AG09319 (cell line): ENCODE data around the gene MDFI.

Experiments
- DNase-seq: peaks from one replicate; pipeline ENCODE4 v3.0.0-alpha.2; 2010; ENCODE audit warnings: low read depth; ENCODE audit errors: extremely low read depth
- TF ChIP-seq, protein P1 (sequence below): IDR thresholded peaks from 2 replicates; pipeline ENCODE4 v1.5.1; 2011; ENCODE audit warnings: low read depth, mild to moderate bottlenecking, inconsistent platforms, low read length, moderate library complexity

Gene MDFI

DNA sequence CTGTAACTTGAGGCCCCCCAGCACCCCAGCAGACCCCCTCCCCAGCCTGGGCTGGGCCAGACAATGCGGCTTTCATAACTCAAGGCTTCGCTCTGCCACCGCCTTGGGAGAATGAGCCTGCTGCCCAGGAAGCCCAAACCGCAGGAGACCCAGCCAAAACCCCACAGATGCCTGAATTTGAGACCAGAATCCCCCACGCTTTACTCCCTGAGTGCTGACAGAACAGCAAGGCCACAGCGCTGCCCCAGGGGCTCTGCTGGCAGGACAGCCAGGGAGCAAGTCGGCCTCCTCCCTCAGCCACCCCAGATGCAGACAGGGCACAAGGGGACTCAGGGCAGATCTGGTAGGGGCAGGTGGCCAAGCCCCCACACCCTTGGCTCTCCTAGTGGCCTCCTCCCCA is 2.2 kb downstream of the MDFI start:
- TF ChIP-seq, protein P1, sequence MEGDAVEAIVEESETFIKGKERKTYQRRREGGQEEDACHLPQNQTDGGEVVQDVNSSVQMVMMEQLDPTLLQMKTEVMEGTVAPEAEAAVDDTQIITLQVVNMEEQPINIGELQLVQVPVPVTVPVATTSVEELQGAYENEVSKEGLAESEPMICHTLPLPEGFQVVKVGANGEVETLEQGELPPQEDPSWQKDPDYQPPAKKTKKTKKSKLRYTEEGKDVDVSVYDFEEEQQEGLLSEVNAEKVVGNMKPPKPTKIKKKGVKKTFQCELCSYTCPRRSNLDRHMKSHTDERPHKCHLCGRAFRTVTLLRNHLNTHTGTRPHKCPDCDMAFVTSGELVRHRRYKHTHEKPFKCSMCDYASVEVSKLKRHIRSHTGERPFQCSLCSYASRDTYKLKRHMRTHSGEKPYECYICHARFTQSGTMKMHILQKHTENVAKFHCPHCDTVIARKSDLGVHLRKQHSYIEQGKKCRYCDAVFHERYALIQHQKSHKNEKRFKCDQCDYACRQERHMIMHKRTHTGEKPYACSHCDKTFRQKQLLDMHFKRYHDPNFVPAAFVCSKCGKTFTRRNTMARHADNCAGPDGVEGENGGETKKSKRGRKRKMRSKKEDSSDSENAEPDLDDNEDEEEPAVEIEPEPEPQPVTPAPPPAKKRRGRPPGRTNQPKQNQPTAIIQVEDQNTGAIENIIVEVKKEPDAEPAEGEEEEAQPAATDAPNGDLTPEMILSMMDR = no peak
- DNase-seq = no peak

DNA sequence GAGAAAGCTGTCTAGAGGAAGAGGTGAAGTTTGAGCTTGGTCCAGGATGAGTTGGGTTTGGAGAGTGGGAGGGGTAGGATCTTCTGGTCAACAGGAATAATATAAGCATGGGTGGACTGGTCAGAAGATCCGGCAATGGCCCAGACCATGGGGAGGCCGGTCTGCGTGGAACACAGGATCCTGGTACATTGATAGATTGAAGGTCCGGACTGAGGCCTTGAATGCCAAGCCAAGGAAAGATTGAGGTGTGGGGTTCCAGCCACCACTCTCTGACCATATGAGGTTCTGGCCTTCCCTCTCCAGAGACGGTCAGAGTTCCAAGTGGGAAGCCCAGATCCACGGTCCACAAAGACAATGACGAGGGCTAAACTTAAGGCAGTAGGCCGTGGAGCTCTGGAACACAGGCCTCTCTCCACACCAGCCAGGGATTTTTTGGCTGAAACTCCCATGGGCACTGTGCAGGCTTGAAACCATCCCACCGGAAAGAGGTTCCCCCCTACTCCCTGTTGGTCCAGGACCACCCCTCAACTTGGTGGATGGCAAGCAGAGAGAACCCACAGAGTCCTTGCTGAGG is 3.2 kb downstream of the MDFI start:
- TF ChIP-seq, protein P1 = no peak
- DNase-seq = no peak

DNA sequence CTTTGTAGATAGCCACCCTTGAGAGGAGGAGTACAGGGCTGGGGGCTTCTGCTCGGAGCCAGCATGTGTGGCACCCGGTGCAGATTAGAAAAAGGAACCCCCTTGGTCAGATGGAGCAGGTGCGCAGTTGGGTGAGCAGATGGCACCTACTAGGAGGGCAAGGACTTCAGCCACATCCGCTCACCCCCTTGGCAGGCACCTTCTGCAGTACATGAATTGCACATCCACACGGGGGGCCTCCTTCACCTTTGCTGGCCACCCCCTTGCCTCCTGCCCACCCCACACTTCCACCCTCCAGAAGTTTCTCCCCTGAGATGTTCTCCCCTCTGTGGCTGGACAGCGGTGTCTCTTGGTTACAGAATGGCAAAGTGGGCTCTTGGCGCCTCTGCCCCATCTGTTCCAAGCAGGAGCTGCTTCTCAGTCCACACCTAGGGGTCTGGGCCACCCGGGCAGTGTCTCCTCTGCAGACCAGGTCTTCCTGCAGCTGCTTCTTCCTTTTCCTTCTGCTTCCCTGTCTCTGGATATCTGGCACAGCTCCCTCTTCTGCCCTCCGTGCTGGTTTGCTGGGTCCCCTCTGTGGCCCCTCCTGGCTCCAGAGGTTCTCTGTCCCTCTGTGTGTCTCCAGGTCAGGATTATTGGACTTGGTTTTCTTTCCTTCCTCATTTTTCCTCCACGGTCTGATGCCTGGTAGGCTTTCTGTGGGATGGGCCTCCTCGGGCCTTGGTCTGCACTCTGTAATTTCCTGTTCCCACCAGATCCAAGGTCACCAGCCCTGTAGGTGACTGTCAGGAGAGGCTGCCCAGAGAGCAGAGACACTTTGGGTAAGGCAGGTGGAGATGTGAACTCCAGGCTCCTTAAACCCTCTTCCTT is 4.1 kb downstream of the MDFI start:
- TF ChIP-seq, protein P1 = no peak
- DNase-seq = no peak

DNA sequence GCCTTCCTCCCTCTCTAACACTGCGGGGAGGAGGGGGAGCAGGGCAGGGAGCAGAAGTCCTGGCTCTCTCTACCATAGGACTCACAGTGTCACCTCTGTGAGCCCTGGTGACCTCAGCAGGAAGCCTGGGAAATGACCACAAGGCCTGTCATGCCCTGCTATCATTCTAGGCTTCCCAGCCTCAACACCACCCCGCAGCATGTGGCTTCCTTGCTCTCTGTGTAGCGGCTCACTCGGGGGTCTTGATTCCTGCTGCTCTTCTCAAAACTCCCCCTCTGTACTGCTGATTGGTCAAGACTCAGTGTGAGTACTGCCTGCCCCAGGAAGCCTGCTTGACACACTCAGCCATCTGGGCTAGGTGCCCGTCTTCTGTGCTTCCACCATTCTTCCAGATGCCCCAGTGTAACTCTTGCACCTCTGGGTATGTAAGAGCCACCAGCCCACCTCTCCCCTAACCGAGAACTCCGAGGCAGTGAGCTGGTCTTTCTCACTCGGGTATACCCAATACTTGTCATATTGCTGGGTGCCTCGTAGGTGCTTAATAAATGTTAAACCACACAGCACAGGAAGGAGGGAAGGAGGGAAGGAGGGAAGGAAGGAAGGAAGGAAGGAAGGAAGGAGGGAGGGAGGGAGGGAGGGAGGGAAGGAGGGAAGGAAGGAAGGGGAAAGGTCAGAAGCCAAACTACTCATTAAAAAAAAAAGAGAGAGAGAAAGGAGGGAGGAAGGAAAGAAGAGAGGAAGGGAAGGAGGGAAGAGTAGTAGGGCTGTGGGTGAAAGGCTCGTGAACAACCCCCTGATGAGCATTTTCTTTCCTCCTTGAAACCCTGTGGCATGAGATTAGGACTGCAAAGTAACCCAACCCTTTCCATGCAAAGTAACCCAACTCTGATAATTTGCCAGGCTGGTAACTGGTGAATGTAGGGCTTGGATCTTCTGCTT is 5.0 kb downstream of the MDFI start:
- DNase-seq = no peak
- TF ChIP-seq, protein P1 = no peak

DNA sequence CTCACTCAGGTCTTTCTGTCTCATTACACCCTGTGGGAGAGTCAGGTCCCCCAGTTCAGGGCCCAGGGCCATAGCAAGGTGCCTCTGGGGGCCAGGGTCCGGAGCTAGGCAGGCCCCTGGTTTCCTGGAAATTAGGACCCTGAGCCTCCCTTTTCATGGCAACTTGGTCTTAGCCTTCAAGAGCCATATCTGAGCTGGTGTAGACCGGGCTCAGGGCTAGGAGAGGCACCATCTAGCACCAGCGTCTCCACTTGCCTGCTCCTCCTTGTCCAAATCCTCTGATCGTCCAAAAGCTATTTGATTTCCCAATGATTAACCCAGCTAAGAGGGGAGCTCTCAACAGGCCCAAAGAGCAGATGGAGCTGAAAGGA is 5.6 kb downstream of the MDFI start:
- TF ChIP-seq, protein P1 = no peak
- no peak for DNase-seq

DNA sequence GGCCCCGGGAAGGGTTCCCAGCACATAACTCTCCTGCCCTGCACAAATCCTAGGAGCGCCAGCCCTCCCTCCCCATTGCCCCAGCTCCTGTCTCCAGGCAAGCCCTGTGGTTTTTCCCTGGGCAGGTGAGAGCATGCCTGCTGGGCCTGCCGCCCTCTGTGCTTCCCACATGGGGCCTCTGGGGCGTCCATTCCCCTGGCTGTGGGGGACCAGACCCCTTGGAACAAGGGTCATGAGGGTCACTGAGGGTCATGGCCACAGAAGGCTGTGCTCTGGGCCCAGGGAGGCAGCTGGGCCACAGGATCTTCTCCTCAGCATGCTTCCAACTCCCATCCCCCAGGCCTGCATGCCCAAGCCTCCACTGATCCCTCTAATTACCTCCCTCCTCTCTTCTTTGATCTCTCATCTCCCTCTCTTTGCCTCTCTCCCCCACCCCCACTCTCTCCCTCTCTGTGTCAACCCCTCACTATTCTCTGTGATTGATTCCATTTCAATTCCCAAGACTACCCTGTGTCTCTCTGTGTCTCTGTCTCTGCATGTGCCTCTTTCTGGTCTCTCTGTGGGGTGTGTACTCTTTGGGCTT is 6.1 kb downstream of the MDFI start:
- TF ChIP-seq, protein P1 = no peak
- DNase-seq = no peak
